Progenitor cell of endocrine pancreas (in vitro differentiated cells): Measurements from ENCODE around the gene LIPH. TPM values are rescaled to one million over a fixed set of nuclear protein-coding genes. Genes with fewer than 3 reads are reported as not detected.
A peak's percentile ranks its signal among the peaks of the same experiment; 100 is the strongest.

Source experiments
- DNase-seq: peaks from one replicate; pipeline ENCODE4 v3.0.0; 2021; ENCODE audit warnings: low spot score; ENCODE audit not compliant: unreplicated experiment
- H3K27ac Mint-ChIP-seq: 2 replicates; pipeline ENCODE4 v1.8.0; 2021; ENCODE audit warnings: mild to moderate bottlenecking, moderate library complexity, mixed read lengths
- H3K27me3 Mint-ChIP-seq: 2 replicates; pipeline ENCODE4 v1.8.0; 2021; ENCODE audit warnings: mixed read lengths
- H3K36me3 Mint-ChIP-seq: 2 replicates; pipeline ENCODE4 v1.8.0; 2022; ENCODE audit warnings: mixed read lengths; ENCODE audit not compliant: insufficient read depth
- H3K4me1 Mint-ChIP-seq: 2 replicates; pipeline ENCODE4 v1.8.0; 2021; ENCODE audit warnings: low read depth, mixed read lengths
- H3K4me3 Mint-ChIP-seq: 2 replicates; pipeline ENCODE4 v1.8.0; 2021; ENCODE audit warnings: low read depth, mild to moderate bottlenecking, moderate library complexity, mixed read lengths
- H3K9me3 Mint-ChIP-seq: 2 replicates; pipeline ENCODE4 v1.8.0; 2021; ENCODE audit warnings: low read depth, mixed read lengths
- total RNA-seq: library from RNA; stranded (reverse); gene quantifications from 2 replicates; pipeline ENCODE4 v1.2.1, GENCODE V29; 2021
- TF ChIP-seq, protein P1 (sequence below): fragments of 200-600 bp; sonication (generic); IDR thresholded peaks from one replicate; pipeline ENCODE4 v1.5.0; 2021; ENCODE audit warnings: antibody characterized with exemption, mild to moderate bottlenecking; ENCODE audit not compliant: unreplicated experiment

LIPH gene
- total RNA-seq, 1 donor from 2014 or later, result 0.79 TPM

DNA sequence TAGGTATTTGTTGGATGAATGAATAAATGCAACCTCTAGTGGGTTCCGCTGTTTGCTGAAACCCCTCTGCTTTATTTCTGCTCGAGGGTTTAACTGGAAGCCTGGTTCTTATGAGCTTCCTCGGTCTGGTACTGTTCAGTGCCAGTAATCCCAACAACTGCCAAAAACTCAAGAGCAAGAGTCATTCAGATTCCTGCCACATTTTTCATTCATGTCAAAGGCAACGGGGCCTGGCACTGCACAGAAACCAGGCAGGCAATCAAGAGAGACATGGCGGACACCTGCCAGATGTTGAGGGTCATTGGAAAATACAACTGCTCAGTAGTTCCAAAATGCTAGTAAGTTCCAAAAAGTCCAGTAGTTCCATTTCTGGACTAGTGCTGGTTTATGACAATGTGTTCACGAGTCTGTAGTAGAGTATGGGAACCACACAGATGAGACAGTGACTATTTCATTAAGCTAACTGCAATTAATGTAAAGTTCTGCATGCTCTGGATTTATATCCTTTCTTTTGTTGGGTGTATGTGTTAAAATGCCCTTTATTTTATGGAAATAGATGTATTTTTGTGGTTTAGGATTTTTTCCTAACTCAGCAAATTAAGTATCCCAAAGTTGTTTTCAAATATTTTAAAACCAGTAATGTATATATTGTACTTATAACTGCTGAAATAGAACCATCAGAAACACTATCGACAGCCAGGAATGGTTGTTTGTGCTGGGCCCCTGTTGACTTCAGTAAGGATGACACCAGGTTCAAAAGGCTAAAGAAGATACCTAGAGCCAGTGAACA lies 30.8 kb downstream of the LIPH start:
- peaks cover 8% of the 10 kb centered on the region for H3K27me3 Mint-ChIP-seq
- H3K4me1 Mint-ChIP-seq, result no peaks in the 10 kb centered on the region
- TF ChIP-seq, protein P1, sequence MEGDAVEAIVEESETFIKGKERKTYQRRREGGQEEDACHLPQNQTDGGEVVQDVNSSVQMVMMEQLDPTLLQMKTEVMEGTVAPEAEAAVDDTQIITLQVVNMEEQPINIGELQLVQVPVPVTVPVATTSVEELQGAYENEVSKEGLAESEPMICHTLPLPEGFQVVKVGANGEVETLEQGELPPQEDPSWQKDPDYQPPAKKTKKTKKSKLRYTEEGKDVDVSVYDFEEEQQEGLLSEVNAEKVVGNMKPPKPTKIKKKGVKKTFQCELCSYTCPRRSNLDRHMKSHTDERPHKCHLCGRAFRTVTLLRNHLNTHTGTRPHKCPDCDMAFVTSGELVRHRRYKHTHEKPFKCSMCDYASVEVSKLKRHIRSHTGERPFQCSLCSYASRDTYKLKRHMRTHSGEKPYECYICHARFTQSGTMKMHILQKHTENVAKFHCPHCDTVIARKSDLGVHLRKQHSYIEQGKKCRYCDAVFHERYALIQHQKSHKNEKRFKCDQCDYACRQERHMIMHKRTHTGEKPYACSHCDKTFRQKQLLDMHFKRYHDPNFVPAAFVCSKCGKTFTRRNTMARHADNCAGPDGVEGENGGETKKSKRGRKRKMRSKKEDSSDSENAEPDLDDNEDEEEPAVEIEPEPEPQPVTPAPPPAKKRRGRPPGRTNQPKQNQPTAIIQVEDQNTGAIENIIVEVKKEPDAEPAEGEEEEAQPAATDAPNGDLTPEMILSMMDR, result no peak
- no peak overlapping the region for H3K27ac Mint-ChIP-seq
- DNase-seq, result no peak
- H3K9me3 Mint-ChIP-seq, result no peaks in the 10 kb centered on the region
- no peak overlapping the region for H3K4me3 Mint-ChIP-seq
- no peaks in the 10 kb centered on the region for H3K36me3 Mint-ChIP-seq

DNA sequence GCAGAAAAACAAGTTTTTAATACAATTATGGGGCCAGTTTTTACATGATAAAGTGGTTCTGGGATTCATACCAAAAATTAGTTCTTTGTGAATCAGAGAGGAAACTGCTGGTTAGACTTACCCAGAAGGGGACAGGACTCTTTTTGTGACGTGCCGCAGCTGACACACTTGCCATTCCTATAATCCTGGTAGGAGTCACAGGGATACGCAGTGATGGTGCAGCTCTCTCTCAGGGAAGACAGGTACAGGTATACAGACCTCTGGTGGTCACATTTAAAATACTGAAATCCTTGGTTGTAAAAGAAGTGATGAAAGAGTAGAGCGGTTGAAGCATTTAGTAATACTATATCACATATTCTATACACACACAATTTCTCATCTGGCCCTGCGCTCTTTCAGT lies 33.4 kb downstream of the LIPH start:
- no peak for DNase-seq
- Mint-ChIP-seq H3K4me3 (no peak overlapping the region), H3K4me1 (no peaks in the 10 kb centered on the region), H3K9me3 (no peaks in the 10 kb centered on the region), H3K27ac (no peak overlapping the region), H3K36me3 (no peaks in the 10 kb centered on the region), H3K27me3 (peaks cover 16% of the 10 kb centered on the region)
- TF ChIP-seq, protein P1, result peak; percentile 28

DNA sequence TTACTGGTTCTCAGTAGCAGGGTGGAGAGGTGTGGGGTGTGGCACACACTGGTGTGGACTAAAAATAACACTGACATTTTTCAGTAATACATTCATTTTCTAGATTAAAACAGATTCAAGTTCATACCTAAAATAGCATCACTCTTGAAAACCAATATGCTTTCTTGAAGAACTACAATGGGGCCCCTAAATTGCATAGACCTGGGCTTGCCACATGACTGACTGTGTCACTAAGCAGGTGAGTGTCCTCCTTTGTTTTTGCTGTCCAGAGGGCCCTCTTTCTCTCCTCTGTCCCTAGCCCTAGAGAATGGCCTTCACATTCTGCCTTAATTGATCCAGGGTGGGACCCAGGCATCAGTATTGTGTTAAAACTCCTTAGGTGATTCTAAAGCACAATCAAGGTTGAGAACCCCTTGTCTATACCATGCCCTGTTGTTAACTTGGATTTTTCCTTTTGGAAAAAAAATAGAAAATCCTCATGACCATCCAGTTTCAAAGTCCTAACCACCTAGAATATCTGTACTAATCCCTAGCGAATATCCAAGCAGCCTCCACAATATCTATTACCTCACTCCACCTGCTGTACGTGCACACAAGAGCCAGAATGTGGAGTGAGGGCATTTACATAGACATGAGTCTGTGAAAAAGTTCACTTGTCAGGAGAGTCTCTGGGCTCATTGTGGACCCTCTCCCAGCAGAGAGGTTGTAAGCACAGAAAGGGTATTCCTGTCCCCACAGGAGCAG lies 34.8 kb downstream of the LIPH start:
- no peaks in the 10 kb centered on the region for H3K4me1 Mint-ChIP-seq
- H3K27ac Mint-ChIP-seq, result no peak overlapping the region
- DNase-seq, result no peak
- H3K9me3 Mint-ChIP-seq, result no peaks in the 10 kb centered on the region
- no peaks in the 10 kb centered on the region for H3K36me3 Mint-ChIP-seq
- H3K27me3 Mint-ChIP-seq, result peaks cover 23% of the 10 kb centered on the region
- TF ChIP-seq, protein P1, result no peak
- H3K4me3 Mint-ChIP-seq, result no peak overlapping the region

DNA sequence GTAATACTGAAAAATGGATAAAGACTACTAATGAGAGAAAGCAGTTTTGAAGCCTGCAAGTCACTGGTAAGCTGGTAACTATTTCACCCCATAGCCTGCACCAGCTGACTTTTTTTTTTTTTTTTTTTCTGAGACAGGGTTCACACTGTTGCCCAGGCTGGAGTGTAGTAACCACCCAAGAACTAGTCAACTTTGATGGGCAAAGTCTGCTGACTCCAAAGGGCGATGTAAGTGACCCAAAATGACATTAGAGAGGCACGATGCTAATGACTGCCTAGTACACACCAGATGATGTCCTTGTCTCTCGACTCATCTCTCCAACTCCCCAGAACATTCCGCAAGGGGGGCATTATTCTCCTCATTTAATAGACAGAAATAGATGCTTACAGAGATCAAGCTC lies 40.7 kb downstream of the LIPH start:
- H3K4me1 Mint-ChIP-seq, result no peaks in the 10 kb centered on the region
- TF ChIP-seq, protein P1, result no peak
- no peaks in the 10 kb centered on the region for H3K9me3 Mint-ChIP-seq
- no peaks in the 10 kb centered on the region for H3K36me3 Mint-ChIP-seq
- no peak overlapping the region for H3K4me3 Mint-ChIP-seq
- no peak overlapping the region for H3K27ac Mint-ChIP-seq
- DNase-seq, result no peak
- H3K27me3 Mint-ChIP-seq, result peaks cover 19% of the 10 kb centered on the region

DNA sequence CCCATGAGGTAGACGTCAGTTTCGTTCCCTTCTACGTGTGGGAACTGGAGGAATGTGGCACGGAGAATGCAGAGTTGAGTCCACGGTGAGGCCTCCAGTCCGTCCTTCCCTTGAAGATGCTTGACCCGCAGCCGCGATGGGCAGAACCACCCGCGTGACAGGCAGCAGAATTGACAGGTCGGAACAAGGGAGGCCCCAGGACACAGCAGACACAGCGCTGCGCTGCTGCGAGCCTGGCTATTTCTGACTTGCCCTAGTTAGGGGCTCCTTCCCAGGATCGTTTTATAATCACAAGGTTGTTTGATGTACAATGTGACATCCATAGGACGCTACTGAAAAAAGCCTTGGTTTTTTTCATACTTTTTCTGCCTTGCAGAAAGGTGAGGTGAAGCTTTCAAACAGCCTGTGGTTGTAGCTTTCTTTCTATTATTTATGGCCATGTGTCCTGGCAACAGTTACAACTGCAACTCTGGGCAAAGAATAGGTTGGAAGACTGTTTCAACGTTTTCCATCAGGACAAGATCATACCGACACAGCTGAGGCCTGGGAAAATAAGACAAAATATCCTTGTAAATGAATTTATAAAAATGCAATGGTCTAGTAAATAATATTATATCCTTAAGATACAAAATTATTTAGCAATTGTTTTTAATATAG lies 43.9 kb downstream of the LIPH start:
- Mint-ChIP-seq H3K27ac (no peak overlapping the region), H3K36me3 (no peaks in the 10 kb centered on the region), H3K4me3 (no peak overlapping the region), H3K4me1 (no peaks in the 10 kb centered on the region), H3K27me3 (peaks cover 9% of the 10 kb centered on the region), H3K9me3 (no peaks in the 10 kb centered on the region)
- TF ChIP-seq, protein P1, result no peak
- DNase-seq, result no peak
